ENCODE data around the gene MTARC1.

The MTARC1 gene

DNA sequence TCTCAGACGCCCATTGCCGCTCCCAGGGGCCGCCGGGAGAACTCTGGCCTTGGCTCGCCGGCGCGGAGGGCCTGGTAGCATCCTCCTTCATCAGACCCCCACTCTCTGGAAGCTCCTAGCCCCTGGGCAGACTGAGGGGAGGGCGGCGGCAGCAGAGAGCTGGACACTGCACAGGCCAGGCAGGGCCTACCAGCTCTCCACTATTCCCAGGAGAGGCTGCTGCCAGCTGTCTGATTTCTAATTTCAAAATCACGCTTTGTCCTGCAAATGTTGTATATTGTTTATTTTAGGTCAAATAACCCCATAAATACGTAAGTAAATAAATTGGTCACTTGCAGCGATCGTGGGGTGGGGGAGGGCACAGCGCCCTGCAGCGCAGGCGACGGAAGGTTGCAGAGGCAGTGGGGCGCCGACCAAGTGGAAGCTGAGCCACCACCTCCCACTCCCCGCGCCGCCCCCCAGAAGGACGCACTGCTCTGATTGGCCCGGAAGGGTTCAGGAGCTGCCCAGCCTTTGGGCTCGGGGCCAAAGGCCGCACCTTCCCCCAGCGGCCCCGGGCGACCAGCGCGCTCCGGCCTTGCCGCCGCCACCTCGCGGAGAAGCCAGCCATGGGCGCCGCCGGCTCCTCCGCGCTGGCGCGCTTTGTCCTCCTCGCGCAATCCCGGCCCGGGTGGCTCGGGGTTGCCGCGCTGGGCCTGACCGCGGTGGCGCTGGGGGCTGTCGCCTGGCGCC, at the start of gene MTARC1:
TSS of gene MTARC1 (plus strand) at position 577 of the 732 bp plus-strand sequence. CDS start at position 609, 32 bp downstream.
- Histone ChIP-seq H3K4me3 (ENCODE audit: insufficient read length, low read depth) (peak within 1 kb of the TSS; percentile 80), H3K36me3 (ENCODE audit: insufficient read depth, insufficient read length, low read length) (peaks cover 4% of the 10 kb centered on the region), H3K9me3 (ENCODE audit: insufficient read depth, low read length) (no peaks in the 10 kb centered on the region), H3K27me3 (ENCODE audit: insufficient read depth, insufficient read length) (no peaks in the 10 kb centered on the region), H3K9ac (ENCODE audit: insufficient read length, low read depth) (peak within 1 kb of the TSS; percentile 90), H3K4me1 (ENCODE audit: insufficient read depth, insufficient read length) (peaks cover 9% of the 10 kb centered on the region)
- peak; percentile 66 for DNase-seq (ENCODE audit: low read depth, low spot score)
- TF ChIP-seq YY1 (IDR thresholded peaks at IDR 0.05; ENCODE audit: insufficient read depth, insufficient read length), result no peak
- TF ChIP-seq ZNF274 (IDR thresholded peaks at IDR 0.05; ENCODE audit: low read depth, low read length), result no peak
- no peak for TF ChIP-seq SUZ12 (IDR thresholded peaks at IDR 0.05; ENCODE audit: extremely low read depth, insufficient read depth, insufficient read length)

DNA sequence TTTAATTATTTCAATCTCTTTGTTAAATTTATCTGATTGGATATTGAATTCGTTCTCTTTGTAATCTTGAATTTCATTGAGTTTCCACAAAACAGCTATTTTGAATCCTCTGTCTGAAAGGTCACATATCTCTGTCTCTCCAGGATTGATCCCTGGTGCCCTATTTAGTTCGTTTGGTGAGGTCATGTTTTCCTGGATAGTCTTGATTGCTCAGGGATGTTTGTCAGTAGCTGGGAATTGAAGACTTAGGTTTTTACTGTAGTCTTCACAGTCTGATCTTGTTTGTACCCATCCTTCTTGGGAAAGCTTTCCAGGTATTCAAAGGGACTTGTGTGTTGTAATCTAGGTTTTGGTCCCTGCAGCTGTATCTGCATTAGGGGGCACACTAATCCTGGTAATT, 45.4 kb upstream of the MTARC1 start:
- H3K27me3 ChIP-seq (ENCODE audit: insufficient read depth, insufficient read length), result peaks cover 2% of the 10 kb centered on the region
- no peaks in the 10 kb centered on the region for H3K9me3 ChIP-seq (ENCODE audit: insufficient read depth, low read length)
- no peaks in the 10 kb centered on the region for H3K36me3 ChIP-seq (ENCODE audit: insufficient read depth, insufficient read length, low read length)
- no peak for TF ChIP-seq YY1 (IDR thresholded peaks at IDR 0.05; ENCODE audit: insufficient read depth, insufficient read length)
- TF ChIP-seq ZNF274 (IDR thresholded peaks at IDR 0.05; ENCODE audit: low read depth, low read length), result no peak
- no peak for TF ChIP-seq SUZ12 (IDR thresholded peaks at IDR 0.05; ENCODE audit: extremely low read depth, insufficient read depth, insufficient read length)
- DNase-seq (ENCODE audit: low read depth, low spot score), result no peak
- peaks cover 1% of the 10 kb centered on the region for H3K4me1 ChIP-seq (ENCODE audit: insufficient read depth, insufficient read length)
- no peak overlapping the region for H3K4me3 ChIP-seq (ENCODE audit: insufficient read length, low read depth)
- no peak overlapping the region for H3K9ac ChIP-seq (ENCODE audit: insufficient read length, low read depth)

- peaks cover 6% of the 10 kb centered on the region for H3K27me3 ChIP-seq (ENCODE audit: insufficient read depth, insufficient read length)
- H3K9ac ChIP-seq (ENCODE audit: insufficient read length, low read depth), result no peak overlapping the region
- no peak for TF ChIP-seq YY1 (IDR thresholded peaks at IDR 0.05; ENCODE audit: insufficient read depth, insufficient read length)
- TF ChIP-seq ZNF274 (IDR thresholded peaks at IDR 0.05; ENCODE audit: low read depth, low read length), result no peak
- no peak for TF ChIP-seq SUZ12 (IDR thresholded peaks at IDR 0.05; ENCODE audit: extremely low read depth, insufficient read depth, insufficient read length)
- H3K9me3 ChIP-seq (ENCODE audit: insufficient read depth, low read length), result no peaks in the 10 kb centered on the region
- no peak for DNase-seq (ENCODE audit: low read depth, low spot score)
- no peaks in the 10 kb centered on the region for H3K36me3 ChIP-seq (ENCODE audit: insufficient read depth, insufficient read length, low read length)
- no peak overlapping the region for H3K4me3 ChIP-seq (ENCODE audit: insufficient read length, low read depth)
- peaks cover 4% of the 10 kb centered on the region for H3K4me1 ChIP-seq (ENCODE audit: insufficient read depth, insufficient read length)
These were observed 44.9 kb upstream of the MTARC1 start for GRCh38 chr1:220741825-220742224.

- no peak for DNase-seq (ENCODE audit: low read depth, low spot score)
- Histone ChIP-seq H3K4me1 (ENCODE audit: insufficient read depth, insufficient read length) (peaks cover 6% of the 10 kb centered on the region), H3K9me3 (ENCODE audit: insufficient read depth, low read length) (no peaks in the 10 kb centered on the region), H3K36me3 (ENCODE audit: insufficient read depth, insufficient read length, low read length) (no peaks in the 10 kb centered on the region), H3K9ac (ENCODE audit: insufficient read length, low read depth) (no peak overlapping the region), H3K27me3 (ENCODE audit: insufficient read depth, insufficient read length) (peaks cover 6% of the 10 kb centered on the region), H3K4me3 (ENCODE audit: insufficient read length, low read depth) (no peak overlapping the region)
- TF ChIP-seq ZNF274 (IDR thresholded peaks at IDR 0.05; ENCODE audit: low read depth, low read length) (no peak), SUZ12 (IDR thresholded peaks at IDR 0.05; ENCODE audit: extremely low read depth, insufficient read depth, insufficient read length) (no peak), YY1 (IDR thresholded peaks at IDR 0.05; ENCODE audit: insufficient read depth, insufficient read length) (no peak)
These were observed 44.2 kb upstream of the MTARC1 start for GRCh38 chr1:220742520-220742919.

DNA sequence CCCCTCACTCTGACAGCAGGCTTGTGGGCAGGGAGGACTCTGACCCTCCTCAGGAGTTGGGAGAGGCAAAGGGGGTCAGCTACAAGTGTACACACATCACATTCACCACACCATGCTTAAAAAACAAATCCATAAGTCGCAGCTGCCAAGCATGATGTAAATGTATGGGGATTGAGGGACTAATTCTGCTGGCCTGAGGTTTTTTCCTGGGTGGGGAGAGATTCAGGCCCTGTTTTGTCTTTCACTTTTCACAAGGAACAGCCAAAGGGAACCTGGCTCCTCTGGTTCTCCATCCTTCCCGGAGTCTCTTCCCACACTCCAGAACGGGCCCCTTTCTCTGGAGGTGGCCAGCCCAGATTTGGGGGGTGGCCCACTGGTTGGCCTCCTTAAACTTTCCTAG, 39.9 kb upstream of the MTARC1 start:
- peaks cover 20% of the 10 kb centered on the region for H3K27me3 ChIP-seq (ENCODE audit: insufficient read depth, insufficient read length)
- H3K4me3 ChIP-seq (ENCODE audit: insufficient read length, low read depth), result no peak overlapping the region
- H3K4me1 ChIP-seq (ENCODE audit: insufficient read depth, insufficient read length), result peaks cover 6% of the 10 kb centered on the region
- H3K9me3 ChIP-seq (ENCODE audit: insufficient read depth, low read length), result no peaks in the 10 kb centered on the region
- no peak overlapping the region for H3K9ac ChIP-seq (ENCODE audit: insufficient read length, low read depth)
- TF ChIP-seq SUZ12 (IDR thresholded peaks at IDR 0.05; ENCODE audit: extremely low read depth, insufficient read depth, insufficient read length) (no peak), ZNF274 (IDR thresholded peaks at IDR 0.05; ENCODE audit: low read depth, low read length) (no peak), YY1 (IDR thresholded peaks at IDR 0.05; ENCODE audit: insufficient read depth, insufficient read length) (no peak)
- no peaks in the 10 kb centered on the region for H3K36me3 ChIP-seq (ENCODE audit: insufficient read depth, insufficient read length, low read length)
- DNase-seq (ENCODE audit: low read depth, low spot score), result no peak

DNA sequence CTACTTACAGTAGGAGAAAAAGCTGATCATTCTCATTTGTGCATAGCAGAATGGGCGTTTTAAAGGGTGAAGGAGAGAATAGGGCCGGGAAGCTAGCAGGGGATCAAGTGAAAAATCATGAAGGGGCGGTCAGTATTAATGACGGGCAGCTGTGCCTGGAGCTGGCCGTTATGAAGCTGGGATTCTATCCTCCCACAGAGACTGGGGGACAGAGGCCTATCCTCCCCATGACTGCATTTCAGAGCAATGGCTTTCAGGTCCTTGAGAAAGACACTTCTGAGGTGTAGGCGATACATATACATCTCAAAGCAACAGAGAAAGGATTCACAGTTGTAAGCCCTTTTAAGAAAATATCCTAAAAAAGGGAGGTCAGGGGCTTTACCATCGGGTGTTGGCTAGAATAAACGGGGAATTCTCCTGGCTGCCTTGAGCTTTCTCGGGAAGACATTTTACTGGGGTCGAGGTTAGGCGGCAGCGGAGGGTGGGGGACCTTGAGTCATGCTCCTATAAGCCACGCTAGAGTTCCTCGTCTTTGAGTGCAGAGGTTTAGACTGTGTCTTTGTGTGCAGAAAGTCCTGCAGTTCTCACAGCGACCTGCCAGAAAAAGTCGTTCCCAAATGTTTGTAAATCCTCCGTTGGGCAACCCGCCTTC, 39.1 kb upstream of the MTARC1 start:
- peaks cover 20% of the 10 kb centered on the region for H3K27me3 ChIP-seq (ENCODE audit: insufficient read depth, insufficient read length)
- no peaks in the 10 kb centered on the region for H3K9me3 ChIP-seq (ENCODE audit: insufficient read depth, low read length)
- peak overlapping the region; percentile 90 for H3K9ac ChIP-seq (ENCODE audit: insufficient read length, low read depth)
- TF ChIP-seq SUZ12 (IDR thresholded peaks at IDR 0.05; ENCODE audit: extremely low read depth, insufficient read depth, insufficient read length), result no peak
- TF ChIP-seq YY1 (IDR thresholded peaks at IDR 0.05; ENCODE audit: insufficient read depth, insufficient read length), result no peak
- no peak for TF ChIP-seq ZNF274 (IDR thresholded peaks at IDR 0.05; ENCODE audit: low read depth, low read length)
- DNase-seq (ENCODE audit: low read depth, low spot score), result peak; percentile 20
- H3K4me3 ChIP-seq (ENCODE audit: insufficient read length, low read depth), result peak overlapping the region; percentile 75
- peaks cover 6% of the 10 kb centered on the region for H3K4me1 ChIP-seq (ENCODE audit: insufficient read depth, insufficient read length)
- H3K36me3 ChIP-seq (ENCODE audit: insufficient read depth, insufficient read length, low read length), result no peaks in the 10 kb centered on the region

Measured in NT2/D1 (cell line).